Panc1 (cell line): Measurements from ENCODE around the gene FNTB. TPM values are rescaled to one million over a fixed set of nuclear protein-coding genes. Genes with fewer than 3 reads are reported as not detected.

Experiments
- ATAC-seq: fragments of 200-7000 bp; cut with Tn5 transposase; 2 replicates; pipeline ENCODE4 v1.9.1; 2020; ENCODE audit warnings: mild to moderate bottlenecking, moderate library complexity
- BruUV-seq: library from RNA; stranded (reverse); fragments of 400-500 nt; replicated peaks from 2 replicates; lab custom pipeline; 2021; lab: Mats Ljungman, UMichigan
- CTCF ChIA-PET: fragments of 300-600 bp; sonication (Branson Sonifier 250); formaldehyde crosslinking; loops from one replicate; lab custom pipeline; 2022; ENCODE audit warnings: antibody characterized with exemption; lab: Charles Lee
- POLR2A ChIA-PET: fragments of 300-600 bp; sonication (Branson Sonifier 250); formaldehyde crosslinking; loops from one replicate; lab custom pipeline; 2022; ENCODE audit warnings: antibody characterized with exemption; lab: Charles Lee
- DNase-seq: peaks from one replicate; pipeline ENCODE4 v3.0.0-alpha.2; 2010; ENCODE audit warnings: low read depth, low spot score
- H3K27ac ChIP-seq: 2 replicates; pipeline ENCODE4 v1.5.1; 2011; ENCODE audit warnings: mild to moderate bottlenecking, low read length, inconsistent platforms
- H3K27me3 ChIP-seq: fragments of 200-500 bp; sonication (Bioruptor generic); 2 replicates; pipeline ENCODE4 v1.6.0; 2014; ENCODE audit warnings: low read length, inconsistent platforms; ENCODE audit not compliant: control insufficient read depth, insufficient read depth
- H3K36me3 ChIP-seq: fragments of 200-500 bp; sonication (Bioruptor generic); 2 replicates; pipeline ENCODE4 v1.5.1; 2014; ENCODE audit warnings: inconsistent platforms, mild to moderate bottlenecking, low read length, moderate library complexity; ENCODE audit not compliant: control insufficient read depth, insufficient read depth
- H3K4me1 ChIP-seq: 2 replicates; pipeline ENCODE4 v1.5.1; 2011; ENCODE audit warnings: inconsistent platforms, mild to moderate bottlenecking, low read length, moderate library complexity; ENCODE audit not compliant: control insufficient read depth, insufficient read depth
- H3K4me3 ChIP-seq, 2 experiments: 2 replicates each; pipeline ENCODE4 v1.5.1; 2011 to 2012; ENCODE audit warnings: low read depth in 2 of 2, low read length in 2 of 2, mild to moderate bottlenecking in 2 of 2, inconsistent platforms in 1 of 2, moderate library complexity in 1 of 2
- H3K9me3 ChIP-seq: fragments of 200-500 bp; sonication (Bioruptor generic); 2 replicates; pipeline ENCODE4 v1.5.1; 2014; ENCODE audit warnings: low read depth, mild to moderate bottlenecking, inconsistent platforms, low read length, moderate library complexity; ENCODE audit not compliant: control insufficient read depth, insufficient read depth
- POLR2AphosphoS5 ChIP-seq: IDR thresholded peaks from 2 replicates; pipeline ENCODE4 v1.6.1; 2012; ENCODE audit warnings: mild to moderate bottlenecking, low read depth, low read length, moderate library complexity
- SIN3A ChIP-seq: IDR thresholded peaks from 2 replicates; pipeline ENCODE4 v1.6.1; 2012; ENCODE audit warnings: low read depth, mild to moderate bottlenecking, low read length, moderate library complexity, borderline replicate concordance; ENCODE audit not compliant: insufficient read depth
- TCF7L2 ChIP-seq: IDR thresholded peaks from 2 replicates; pipeline ENCODE4 v1.6.1; 2011; ENCODE audit warnings: mild to moderate bottlenecking, low read depth, low read length, inconsistent platforms
- in situ Hi-C: cut with HindIII; loops from 2 replicates; pipeline ENCODE4 v1.10.0; 2016; ENCODE audit warnings: low sequenced_read_pairs, low pct_unique_long_range_greater_than_20kb
- intact Hi-C: fragments of 100-400 bp; cut with micrococcal nuclease; formaldehyde crosslinking; loops from one replicate; pipeline ENCODE4 v1.10.0; 2022; ENCODE audit not compliant: unreplicated experiment
- total RNA-seq: library from RNA; stranded (reverse); gene quantifications from one replicate; pipeline ENCODE4 v1.2.1, GENCODE V29; 2021; ENCODE audit not compliant: unreplicated experiment
- TF ChIP-seq, protein P1 (sequence below), 2 experiments: IDR thresholded peaks; 2 replicates each; pipeline ENCODE4 v1.6.1; 2011 to 2012; ENCODE audit warnings: low read depth in 2 of 2, control low read depth in 1 of 2, low read length in 1 of 2, mild to moderate bottlenecking in 1 of 2, moderate library complexity in 1 of 2; ENCODE audit not compliant: insufficient read depth in 1 of 2
- TF ChIP-seq, protein P2 (sequence below): fragments of 450-650 bp; IDR thresholded peaks from 2 replicates; pipeline ENCODE4 v1.5.1; 2017; ENCODE audit warnings: mild to moderate bottlenecking

The FNTB gene
- total RNA-seq, 1 experiment from 2014 or later = 13.3 TPM

DNA sequence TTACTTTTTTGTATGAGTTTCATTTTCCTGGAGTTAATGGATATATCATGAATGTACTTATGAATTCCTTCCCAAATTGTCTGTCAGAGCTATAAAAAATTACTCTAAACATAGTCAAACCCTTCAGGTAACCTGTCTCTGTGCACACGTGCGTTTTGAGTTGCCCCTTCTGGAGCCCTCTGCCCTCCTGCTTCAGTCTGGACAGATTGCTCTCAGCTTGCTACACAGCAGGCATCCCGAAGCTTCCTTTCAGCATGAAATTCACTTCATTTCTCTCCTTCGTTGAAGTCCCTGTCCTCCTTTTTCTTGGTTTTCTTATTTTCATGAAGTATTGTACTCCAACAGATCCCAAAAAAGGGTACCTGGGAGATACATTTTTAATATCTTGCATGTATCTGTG lies 47.3 kb downstream of the FNTB start:
- H3K36me3 ChIP-seq = no peaks in the 10 kb centered on the region; the same call in 1 of the 2 replicates
- in situ Hi-C loops (no loop called here), intact Hi-C loops (no loop called here)
- H3K4me1 ChIP-seq = no peaks in the 10 kb centered on the region
- H3K27ac ChIP-seq = no peak overlapping the region
- H3K9me3 ChIP-seq = no peaks in the 10 kb centered on the region
- ChIA-PET CTCF (no interaction called here), POLR2A (no interaction called here)
- no peak overlapping the region for H3K4me3 ChIP-seq
- DNase-seq (no peak), ATAC-seq (no peak)
- TF ChIP-seq, protein P1, sequence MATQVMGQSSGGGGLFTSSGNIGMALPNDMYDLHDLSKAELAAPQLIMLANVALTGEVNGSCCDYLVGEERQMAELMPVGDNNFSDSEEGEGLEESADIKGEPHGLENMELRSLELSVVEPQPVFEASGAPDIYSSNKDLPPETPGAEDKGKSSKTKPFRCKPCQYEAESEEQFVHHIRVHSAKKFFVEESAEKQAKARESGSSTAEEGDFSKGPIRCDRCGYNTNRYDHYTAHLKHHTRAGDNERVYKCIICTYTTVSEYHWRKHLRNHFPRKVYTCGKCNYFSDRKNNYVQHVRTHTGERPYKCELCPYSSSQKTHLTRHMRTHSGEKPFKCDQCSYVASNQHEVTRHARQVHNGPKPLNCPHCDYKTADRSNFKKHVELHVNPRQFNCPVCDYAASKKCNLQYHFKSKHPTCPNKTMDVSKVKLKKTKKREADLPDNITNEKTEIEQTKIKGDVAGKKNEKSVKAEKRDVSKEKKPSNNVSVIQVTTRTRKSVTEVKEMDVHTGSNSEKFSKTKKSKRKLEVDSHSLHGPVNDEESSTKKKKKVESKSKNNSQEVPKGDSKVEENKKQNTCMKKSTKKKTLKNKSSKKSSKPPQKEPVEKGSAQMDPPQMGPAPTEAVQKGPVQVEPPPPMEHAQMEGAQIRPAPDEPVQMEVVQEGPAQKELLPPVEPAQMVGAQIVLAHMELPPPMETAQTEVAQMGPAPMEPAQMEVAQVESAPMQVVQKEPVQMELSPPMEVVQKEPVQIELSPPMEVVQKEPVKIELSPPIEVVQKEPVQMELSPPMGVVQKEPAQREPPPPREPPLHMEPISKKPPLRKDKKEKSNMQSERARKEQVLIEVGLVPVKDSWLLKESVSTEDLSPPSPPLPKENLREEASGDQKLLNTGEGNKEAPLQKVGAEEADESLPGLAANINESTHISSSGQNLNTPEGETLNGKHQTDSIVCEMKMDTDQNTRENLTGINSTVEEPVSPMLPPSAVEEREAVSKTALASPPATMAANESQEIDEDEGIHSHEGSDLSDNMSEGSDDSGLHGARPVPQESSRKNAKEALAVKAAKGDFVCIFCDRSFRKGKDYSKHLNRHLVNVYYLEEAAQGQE (IDR thresholded peaks at IDR 0.05; ENCODE audit: insufficient read depth in 1 of 2, low read depth in 2 of 2, low read length in 1 of 2) = no peak
- no peak for TF ChIP-seq TCF7L2
- TF ChIP-seq, protein P2, sequence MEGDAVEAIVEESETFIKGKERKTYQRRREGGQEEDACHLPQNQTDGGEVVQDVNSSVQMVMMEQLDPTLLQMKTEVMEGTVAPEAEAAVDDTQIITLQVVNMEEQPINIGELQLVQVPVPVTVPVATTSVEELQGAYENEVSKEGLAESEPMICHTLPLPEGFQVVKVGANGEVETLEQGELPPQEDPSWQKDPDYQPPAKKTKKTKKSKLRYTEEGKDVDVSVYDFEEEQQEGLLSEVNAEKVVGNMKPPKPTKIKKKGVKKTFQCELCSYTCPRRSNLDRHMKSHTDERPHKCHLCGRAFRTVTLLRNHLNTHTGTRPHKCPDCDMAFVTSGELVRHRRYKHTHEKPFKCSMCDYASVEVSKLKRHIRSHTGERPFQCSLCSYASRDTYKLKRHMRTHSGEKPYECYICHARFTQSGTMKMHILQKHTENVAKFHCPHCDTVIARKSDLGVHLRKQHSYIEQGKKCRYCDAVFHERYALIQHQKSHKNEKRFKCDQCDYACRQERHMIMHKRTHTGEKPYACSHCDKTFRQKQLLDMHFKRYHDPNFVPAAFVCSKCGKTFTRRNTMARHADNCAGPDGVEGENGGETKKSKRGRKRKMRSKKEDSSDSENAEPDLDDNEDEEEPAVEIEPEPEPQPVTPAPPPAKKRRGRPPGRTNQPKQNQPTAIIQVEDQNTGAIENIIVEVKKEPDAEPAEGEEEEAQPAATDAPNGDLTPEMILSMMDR = no peak
- TF ChIP-seq SIN3A = no peak
- TF ChIP-seq POLR2AphosphoS5 = no peak
- no peaks in the 10 kb centered on the region for H3K27me3 ChIP-seq
- no TSS peak for BruUV-seq

DNA sequence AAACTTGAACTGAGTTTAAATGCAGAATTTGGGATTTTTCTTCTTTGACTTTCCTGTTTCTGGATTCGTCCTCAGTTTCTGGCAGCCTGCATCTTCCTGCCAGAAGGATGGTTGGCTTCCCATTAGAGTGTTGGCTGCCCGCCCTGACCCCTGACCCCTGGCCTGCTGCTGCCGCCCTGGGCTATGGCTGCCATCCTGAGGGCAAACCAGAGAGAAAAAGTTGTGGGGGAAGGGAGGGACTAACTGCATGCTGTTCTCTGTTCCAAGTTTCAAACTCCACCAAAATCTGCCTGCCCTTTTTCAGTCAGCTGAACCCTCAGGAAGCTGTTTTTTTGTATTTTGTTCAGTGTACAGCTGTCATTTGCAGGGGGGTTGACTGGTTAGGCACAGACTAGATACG lies 48.4 kb downstream of the FNTB start:
- POLR2A ChIA-PET = interaction anchor here (0.5 kb wide), 1 partner anchor 42 kb away, joined by 5 read pairs; no protein-coding TSS in a partner anchor
- H3K27ac ChIP-seq = no peak overlapping the region
- TF ChIP-seq SIN3A (no peak), TCF7L2 (no peak), POLR2AphosphoS5 (no peak)
- TF ChIP-seq, protein P2 = no peak
- TF ChIP-seq, protein P1 (IDR thresholded peaks at IDR 0.05; ENCODE audit: insufficient read depth in 1 of 2, low read depth in 2 of 2, low read length in 1 of 2) = no peak
- no peaks in the 10 kb centered on the region for H3K9me3 ChIP-seq
- no peaks in the 10 kb centered on the region for H3K27me3 ChIP-seq
- in situ Hi-C loops = no loop called here
- DNase-seq (no peak), ATAC-seq (no peak)
- CTCF ChIA-PET = no interaction called here
- no peak overlapping the region for H3K4me3 ChIP-seq
- no peaks in the 10 kb centered on the region; the same call in 1 of the 2 replicates for H3K36me3 ChIP-seq
- H3K4me1 ChIP-seq = no peaks in the 10 kb centered on the region
- intact Hi-C loops = no loop called here
- no TSS peak for BruUV-seq
